ENCODE data around the gene KIF3A.

The KIF3A gene

DNA sequence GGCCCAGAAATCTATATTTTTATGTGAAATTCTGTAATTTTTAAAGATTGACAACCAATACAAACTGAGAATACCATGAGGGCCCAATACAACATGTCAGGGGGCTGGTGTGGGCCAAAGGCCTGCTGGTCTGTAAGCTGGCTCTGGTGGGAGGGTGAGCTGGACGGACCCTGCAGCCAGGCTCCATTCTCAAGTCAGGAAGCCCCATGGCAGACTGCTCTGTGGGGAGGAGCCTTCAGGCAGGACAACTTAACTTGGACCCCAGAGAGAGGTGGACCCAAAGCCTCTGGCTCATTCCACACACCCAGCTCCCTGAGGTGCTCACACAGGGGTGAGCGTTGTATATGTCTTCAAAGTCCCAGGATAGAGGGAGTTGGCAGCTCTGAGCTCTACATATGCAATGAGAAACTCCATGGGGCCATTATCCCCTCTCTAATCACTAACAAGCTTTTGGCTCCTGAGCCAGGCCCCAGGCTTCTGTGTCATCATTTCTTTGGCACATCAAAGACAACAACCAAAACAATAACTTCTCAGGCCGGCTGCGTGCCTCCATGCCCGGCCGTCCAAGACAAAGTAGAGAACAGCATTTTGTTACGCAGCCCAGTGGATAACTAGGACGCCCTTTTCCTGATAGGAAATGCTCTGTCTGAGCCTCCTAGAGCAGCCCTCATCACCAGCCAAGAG, 33.3 kb upstream of the KIF3A start:
- no peak for DNase-seq (ENCODE audit: low read depth, low spot score)

DNA sequence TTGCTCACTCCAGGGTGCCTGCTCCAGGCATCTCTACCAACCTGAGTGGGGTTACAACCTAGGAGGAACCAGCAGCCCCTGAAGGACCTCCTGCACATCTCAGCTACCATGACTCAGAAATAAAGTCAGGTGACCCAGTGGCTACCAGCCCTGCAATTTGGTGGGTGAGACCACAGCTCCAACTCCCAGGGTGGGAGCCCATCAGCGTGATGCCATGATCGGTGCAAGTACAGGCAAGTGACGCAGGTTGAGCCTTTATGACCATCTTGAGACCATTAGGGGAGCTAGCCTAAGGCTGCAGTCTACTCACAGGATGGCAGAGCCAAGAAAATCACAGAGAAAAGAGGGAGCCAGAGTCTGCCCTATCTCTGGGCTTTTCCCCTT, 31.1 kb upstream of the KIF3A start:
- no peak for DNase-seq (ENCODE audit: low read depth, low spot score)

GRCh38 chr5:132767150-132767549, 29.8 kb upstream of the KIF3A start:
- no peak for DNase-seq (ENCODE audit: low read depth, low spot score)

- DNase-seq (ENCODE audit: low read depth, low spot score), result no peak
Observed at GRCh38 chr5:132766806-132767055, 29.4 kb upstream of the KIF3A start.

GRCh38 chr5:132766020-132766805, 28.9 kb upstream of the KIF3A start:
- DNase-seq (ENCODE audit: low read depth, low spot score), result no peak

DNA sequence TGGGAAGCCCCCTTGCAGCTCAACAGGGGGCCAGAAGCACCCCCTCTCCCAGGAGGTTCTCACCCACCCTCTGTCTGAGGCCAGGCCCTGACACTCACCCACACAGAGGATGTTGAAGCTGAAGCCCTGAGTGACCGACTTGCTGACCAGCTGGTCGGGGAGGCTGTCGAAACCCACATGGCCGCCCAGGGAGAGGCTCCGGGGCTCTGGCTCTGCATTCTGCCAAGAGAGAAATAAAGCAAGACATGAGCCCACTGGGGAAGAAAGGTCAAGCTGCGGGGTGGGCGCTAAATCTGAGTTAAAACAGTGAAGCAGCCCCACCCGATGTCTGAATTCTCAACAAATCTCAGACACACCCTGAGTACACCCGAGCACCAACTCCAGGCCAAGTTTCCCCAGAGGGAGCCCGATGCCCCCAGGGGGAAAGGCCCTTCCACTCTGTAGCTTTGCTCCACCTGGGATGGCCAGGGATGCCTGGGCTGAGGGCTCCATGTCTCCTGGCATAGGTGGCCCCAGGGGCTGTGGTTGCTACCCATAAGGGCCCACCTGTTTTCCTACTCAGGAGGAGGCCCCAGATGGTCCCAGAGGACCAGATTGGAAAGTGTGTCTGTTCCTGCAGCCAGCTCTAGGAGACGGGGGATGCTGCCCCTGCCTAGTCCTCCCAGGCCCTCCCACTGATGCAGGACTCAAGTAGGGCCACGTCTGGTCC, 28.1 kb upstream of the KIF3A start:
- DNase-seq (ENCODE audit: low read depth, low spot score), result no peak

DNA sequence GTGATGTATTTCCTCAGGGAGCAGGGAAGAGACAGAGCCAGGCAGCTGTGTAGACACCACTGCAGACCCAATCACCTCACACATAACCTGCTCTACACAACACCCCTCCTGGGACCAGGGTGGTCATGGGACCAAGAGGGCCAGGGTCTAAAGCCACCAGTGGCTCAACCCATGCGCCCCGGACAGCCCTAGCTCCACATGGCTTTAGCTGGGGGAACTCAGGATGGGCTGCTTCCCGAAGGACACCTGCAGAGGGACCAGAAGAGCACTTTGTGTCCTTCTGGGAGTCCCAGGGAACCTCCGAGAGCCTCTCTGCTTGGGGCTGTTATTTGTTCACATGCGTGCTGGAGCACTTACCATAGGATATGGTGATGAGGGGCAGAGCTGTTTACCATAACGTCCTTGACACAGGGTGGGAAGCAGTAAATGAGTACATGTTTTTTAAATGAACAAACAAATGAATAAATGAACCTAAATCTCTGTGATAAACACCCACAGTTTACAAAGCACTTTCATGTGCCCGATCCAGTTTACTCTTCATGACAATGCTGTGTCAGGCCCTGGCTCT, 27.4 kb upstream of the KIF3A start:
- DNase-seq (ENCODE audit: low read depth, low spot score), result no peak

DNA sequence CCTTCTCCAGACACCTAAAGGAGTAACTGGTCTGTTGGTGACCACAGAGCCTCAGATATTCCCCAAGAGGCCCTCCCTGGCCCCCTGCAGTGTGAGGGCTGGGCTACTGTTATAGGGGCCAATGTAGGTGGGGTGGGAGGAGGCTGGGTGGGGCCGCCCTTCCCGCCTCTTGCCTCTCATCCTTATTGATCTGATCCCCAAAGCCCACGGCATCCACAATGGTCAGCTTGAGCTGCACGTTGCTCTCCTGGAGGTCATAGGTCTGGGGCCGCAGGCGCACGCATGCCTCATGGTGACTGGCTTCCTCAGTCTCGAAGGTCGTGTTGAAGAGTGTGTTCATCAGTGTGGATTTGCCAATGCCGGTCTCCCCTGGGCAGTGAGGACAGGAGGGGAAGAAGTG, 26.7 kb upstream of the KIF3A start:
- DNase-seq (ENCODE audit: low read depth, low spot score), result no peak

DNA sequence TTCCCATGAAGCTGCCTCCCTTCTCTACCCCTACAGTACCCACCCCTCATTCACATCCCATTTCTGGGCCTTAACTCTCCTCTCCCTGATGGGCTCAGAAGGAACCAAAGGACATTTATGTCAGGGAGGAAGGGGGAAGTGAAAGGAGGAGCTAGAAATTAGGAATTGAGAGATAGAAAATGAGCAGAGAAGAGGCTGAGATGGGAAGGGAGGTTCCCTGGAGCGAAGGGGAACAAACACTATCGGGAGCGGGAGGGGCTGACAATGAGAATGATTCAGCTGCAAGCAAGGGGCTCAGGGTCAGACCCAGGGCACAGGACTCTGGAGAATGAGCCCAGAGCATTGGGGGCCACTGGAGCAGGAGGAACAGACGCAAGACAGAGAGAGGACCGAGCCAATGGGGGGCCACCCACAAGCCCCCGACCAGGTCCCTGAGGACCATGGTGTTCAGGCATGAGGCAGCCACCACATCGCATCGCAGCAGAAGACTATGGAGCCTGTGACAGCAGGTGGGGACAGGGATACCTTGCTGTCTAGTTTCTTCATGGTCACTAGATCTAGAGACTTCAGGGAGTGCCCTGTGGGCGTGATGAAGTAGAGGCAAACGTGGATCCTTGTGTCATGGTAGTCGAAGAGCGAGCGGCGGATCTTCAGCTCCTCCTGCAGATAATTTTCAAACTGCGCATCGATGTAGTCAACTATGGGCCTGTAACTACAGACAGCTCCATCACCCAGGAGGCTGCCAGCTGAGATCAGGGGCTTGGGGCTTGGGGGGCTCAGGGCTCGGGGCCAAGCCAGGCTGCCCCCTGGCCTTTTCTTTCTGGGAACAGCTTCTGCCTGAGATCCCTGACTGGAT, 26.1 kb upstream of the KIF3A start:
- no peak for DNase-seq (ENCODE audit: low read depth, low spot score)

- DNase-seq (ENCODE audit: low read depth, low spot score), result no peak
Observed at GRCh38 chr5:132762246-132763000, 25.1 kb upstream of the KIF3A start.

GRCh38 chr5:132761321-132762240, 24.2 kb upstream of the KIF3A start:
- no peak for DNase-seq (ENCODE audit: low read depth, low spot score)

DNA sequence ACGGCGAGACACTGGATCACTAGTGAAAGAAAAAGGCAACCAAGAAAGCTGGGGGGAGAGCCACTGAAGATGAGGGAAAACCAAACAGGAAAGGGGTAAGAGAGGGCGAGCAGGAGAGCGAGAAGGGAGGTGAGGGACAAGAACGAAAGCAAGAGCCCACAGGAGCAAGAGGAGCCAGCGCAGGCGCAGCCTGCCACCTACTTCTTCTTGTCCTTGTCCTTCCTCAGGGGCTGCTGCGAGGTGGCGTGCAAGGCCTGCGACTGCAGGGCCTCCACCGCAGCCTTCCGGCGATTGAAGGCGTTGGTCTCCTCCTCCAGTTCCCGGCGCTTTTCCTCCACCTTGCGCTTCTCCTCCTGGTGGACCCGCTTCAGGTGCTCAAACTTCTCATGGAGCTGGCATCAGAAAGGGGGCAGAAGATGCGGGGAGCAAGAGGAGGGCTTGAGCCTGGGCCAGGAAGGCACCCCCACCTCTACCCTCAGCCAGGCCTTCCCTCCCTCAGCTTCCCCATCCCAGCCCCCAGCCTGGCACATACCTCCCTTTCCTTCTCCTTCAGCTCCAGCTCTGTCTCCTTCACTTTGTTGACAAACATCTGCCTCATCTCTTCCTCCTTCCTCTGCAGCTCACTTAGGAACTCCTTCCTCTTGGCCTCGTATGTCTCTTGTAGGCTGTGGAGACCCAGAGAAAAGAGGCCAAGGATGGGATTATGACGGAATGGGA, 23.4 kb upstream of the KIF3A start:
- DNase-seq (ENCODE audit: low read depth, low spot score), result no peak

- DNase-seq (ENCODE audit: low read depth, low spot score), result no peak
Observed at GRCh38 chr5:132760049-132760420, 22.7 kb upstream of the KIF3A start.

DNA sequence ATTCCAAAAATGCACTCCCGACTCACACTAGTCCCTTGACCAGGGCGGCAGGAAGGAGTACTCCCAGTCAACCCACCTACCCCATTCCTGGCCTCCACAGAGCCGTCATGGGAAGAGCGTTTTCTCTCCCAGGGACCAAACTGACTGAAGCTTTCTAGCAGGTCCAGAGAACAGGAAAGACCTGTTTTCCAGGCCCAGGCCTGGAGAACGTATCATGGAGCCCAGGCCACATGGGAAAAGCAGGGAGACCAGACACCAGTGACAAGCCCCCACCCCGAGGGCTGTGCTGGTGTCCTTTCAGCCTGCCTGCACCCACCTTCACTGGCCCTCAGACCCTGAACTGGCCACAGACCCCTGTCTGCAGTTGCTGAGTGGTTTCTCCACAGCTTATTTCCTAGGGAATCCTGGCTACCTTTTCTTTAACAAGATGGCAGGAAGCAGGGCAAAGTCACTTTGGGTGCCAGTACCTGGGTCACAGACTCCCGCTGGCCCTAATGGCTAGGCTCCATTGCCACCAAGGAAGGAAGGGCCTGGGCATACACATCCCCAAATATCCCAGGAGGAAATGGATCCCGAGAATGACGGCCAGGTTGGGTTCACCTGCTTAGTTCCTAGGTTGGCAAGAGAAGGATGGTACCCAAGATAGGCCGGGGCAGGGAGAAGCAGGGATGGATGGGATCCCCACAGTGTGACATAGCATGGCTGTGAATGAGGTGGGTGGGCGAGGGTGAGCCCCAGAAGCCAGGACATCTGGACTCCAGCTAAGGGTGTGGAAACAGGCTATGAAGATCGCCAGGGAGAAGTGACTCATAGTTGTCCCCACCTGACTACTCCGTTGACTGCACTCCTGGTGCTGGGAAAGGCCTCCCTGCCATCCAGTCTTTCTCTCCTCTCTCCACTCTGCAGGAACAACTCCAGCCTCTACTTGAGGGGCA, 22.0 kb upstream of the KIF3A start:
- no peak for DNase-seq (ENCODE audit: low read depth, low spot score)

- no peak for DNase-seq (ENCODE audit: low read depth, low spot score)
Observed at GRCh38 chr5:132758451-132758850, 21.1 kb upstream of the KIF3A start.

- DNase-seq (ENCODE audit: low read depth, low spot score), result no peak
Observed at GRCh38 chr5:132756542-132756941, 19.2 kb upstream of the KIF3A start.

- DNase-seq (ENCODE audit: low read depth, low spot score), result no peak
Observed at GRCh38 chr5:132754947-132755346, 17.6 kb upstream of the KIF3A start.

DNA sequence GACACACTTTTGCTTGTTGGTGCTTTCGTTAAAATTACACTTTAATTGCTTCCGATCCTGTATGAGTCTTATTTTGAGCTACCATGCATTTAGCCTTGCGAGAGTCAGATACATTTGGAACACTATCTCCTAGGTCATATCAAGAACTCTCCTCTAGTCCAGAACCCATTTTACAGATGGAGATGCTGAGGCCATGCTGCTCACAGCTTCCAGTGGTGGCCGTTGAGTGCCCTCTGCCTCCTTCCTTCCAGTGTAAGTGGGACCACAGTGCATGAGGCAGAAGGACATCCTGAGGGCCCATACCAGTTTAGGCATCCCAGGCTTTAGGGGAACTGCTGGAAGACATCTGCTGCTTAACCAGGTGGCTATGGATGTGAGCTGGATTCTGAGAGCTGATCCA, 16.8 kb upstream of the KIF3A start:
- DNase-seq (ENCODE audit: low read depth, low spot score), result no peak
